Tongue (tissue), 2 donors: ENCODE measurements around the gene HOXA5. TPM values are rescaled to one million over a fixed set of nuclear protein-coding genes. Genes with fewer than 3 reads are reported as not detected.

Source experiments
- DNase-seq: peaks from one replicate; pipeline ENCODE4 v3.0.0-alpha.2; 2015
- total RNA-seq: library from RNA; depleted of rRNA; stranded (reverse); fragments of >200 nt; gene quantifications from one replicate; pipeline ENCODE4 v1.2.3, GENCODE V29; 2014

HOXA5 gene
- total RNA-seq, 1 donor from 2014 or later: 0.21 TPM

- DNase-seq: no peak
Measured at GRCh38 chr7:27159266-27160144, 16.0 kb upstream of the HOXA5 start.

- no peak for DNase-seq
Measured at GRCh38 chr7:27158436-27159265, 15.2 kb upstream of the HOXA5 start.

GRCh38 chr7:27157702-27158431 is 14.4 kb upstream of the HOXA5 start:
- DNase-seq: no peak

- no peak for DNase-seq
Measured at GRCh38 chr7:27156916-27157701, 13.6 kb upstream of the HOXA5 start.

GRCh38 chr7:27156508-27156898 is 13.0 kb upstream of the HOXA5 start, which contains the start of gene HOXA7:
HOXA7 (minus strand) TSS chr7:27156675; CDS start chr7:27156545, 130 bp downstream.
- no peak for DNase-seq

GRCh38 chr7:27155816-27156507 is 12.5 kb upstream of the HOXA5 start:
- DNase-seq: no peak

GRCh38 chr7:27154901-27155815 is 11.7 kb upstream of the HOXA5 start:
- no peak for DNase-seq

GRCh38 chr7:27154369-27154768 is 10.9 kb upstream of the HOXA5 start:
- DNase-seq: no peak

GRCh38 chr7:27153526-27153925 is 10.0 kb upstream of the HOXA5 start:
- DNase-seq: no peak

GRCh38 chr7:27152816-27153442 is 9.4 kb upstream of the HOXA5 start:
- no peak for DNase-seq

- DNase-seq: no peak
Measured at GRCh38 chr7:27151931-27152815, 8.7 kb upstream of the HOXA5 start, which contains the start of gene HOXA3. HOXA3 (minus strand) TSS chr7:27152583; CDS start chr7:27110640, 41,943 bp downstream.

- DNase-seq: no peak
Measured at GRCh38 chr7:27151341-27151930, 8.0 kb upstream of the HOXA5 start.

- peak; percentile 85 for DNase-seq
Measured at GRCh38 chr7:27150568-27151340, 7.3 kb upstream of the HOXA5 start.

- DNase-seq: no peak
Measured at GRCh38 chr7:27149842-27150567, 6.5 kb upstream of the HOXA5 start.

GRCh38 chr7:27148756-27149641 is 5.5 kb upstream of the HOXA5 start:
- DNase-seq: no peak
